ENCODE results near the gene CEMIP2. TPM values are rescaled to one million over a fixed set of nuclear protein-coding genes. Genes with fewer than 3 reads are reported as not detected.

The CEMIP2 gene
- total and polyA plus RNA-seq, 10 of the 15 experiments (the other 5 are each of a cell fraction or from before 2014, with no cell fraction given) = 0.50 to 19.2 (median 1.2) TPM

DNA sequence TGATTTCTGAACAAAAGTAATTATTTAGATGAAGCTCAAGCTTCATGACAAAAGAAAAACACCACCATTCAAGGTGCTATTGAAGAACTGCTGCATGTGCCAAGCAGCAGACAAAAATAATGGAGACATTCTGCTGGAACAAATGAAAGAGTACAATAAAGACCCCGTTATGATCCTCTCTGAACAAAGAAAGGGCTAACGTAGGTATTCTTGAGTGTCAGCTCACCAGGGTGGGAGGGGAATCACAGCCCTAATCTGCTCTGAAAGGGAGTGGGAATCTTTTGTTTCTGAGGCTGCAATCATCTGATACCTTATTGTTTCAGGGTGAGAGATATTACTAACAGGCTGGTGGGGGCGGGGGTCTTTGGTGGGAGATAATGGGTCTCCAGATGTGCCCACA lies 15.4 kb downstream of the CEMIP2 start (continued):
- TF ChIP-seq, protein P1, sequence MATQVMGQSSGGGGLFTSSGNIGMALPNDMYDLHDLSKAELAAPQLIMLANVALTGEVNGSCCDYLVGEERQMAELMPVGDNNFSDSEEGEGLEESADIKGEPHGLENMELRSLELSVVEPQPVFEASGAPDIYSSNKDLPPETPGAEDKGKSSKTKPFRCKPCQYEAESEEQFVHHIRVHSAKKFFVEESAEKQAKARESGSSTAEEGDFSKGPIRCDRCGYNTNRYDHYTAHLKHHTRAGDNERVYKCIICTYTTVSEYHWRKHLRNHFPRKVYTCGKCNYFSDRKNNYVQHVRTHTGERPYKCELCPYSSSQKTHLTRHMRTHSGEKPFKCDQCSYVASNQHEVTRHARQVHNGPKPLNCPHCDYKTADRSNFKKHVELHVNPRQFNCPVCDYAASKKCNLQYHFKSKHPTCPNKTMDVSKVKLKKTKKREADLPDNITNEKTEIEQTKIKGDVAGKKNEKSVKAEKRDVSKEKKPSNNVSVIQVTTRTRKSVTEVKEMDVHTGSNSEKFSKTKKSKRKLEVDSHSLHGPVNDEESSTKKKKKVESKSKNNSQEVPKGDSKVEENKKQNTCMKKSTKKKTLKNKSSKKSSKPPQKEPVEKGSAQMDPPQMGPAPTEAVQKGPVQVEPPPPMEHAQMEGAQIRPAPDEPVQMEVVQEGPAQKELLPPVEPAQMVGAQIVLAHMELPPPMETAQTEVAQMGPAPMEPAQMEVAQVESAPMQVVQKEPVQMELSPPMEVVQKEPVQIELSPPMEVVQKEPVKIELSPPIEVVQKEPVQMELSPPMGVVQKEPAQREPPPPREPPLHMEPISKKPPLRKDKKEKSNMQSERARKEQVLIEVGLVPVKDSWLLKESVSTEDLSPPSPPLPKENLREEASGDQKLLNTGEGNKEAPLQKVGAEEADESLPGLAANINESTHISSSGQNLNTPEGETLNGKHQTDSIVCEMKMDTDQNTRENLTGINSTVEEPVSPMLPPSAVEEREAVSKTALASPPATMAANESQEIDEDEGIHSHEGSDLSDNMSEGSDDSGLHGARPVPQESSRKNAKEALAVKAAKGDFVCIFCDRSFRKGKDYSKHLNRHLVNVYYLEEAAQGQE (IDR thresholded peaks at IDR 0.05; ENCODE audit: low read depth, low read length) = no peak
- TF ChIP-seq ASH2L (IDR thresholded peaks at IDR 0.05; ENCODE audit: borderline replicate concordance, low read depth) (no peak), ZNF24 (IDR thresholded peaks at IDR 0.05) (no peak), RELA (IDR thresholded peaks at IDR 0.05; ENCODE audit: borderline replicate concordance, partially characterized antibody) (no peak), BACH1 (IDR thresholded peaks at IDR 0.05; ENCODE audit: borderline replicate concordance) (no peak), MEF2A (IDR thresholded peaks at IDR 0.05; ENCODE audit: insufficient read depth, low read depth, low read length) (no peak)

DNA sequence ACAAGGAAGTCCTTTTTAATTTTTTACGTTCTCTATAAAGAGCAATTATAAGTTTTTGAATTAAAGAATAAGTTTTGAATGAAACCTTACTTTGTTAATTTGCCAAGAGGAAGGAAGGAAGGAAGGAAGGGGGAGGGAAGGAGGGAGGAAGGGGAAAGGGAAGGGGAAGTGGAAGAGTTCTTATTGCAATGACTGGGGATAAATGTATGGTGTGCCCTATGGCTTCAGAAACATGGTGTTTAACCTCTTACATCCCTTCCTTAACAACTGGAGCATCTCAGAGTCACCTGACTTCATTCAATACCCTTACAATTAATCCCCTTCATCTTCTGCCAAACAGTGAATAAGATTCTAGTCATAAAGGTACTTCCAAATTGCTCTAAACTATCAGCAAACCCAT lies 16.0 kb downstream of the CEMIP2 start:
- ChIA-PET POLR2A (no interaction called here), RAD21 (ENCODE audit: unreplicated experiment) (no interaction called here), SMC1A (ENCODE audit: uncharacterized antibody, unreplicated experiment) (no interaction called here), CTCF (interaction anchor here (0.9 to 1.9 kb wide), 3 partner anchors 9 to 147 kb away, joined by 3 to 6 read pairs (median 4); no protein-coding TSS in a partner anchor)
- ATAC-seq = no peak
- intact Hi-C loops (cut with micrococcal nuclease; ENCODE audit: unreplicated experiment) = no loop called here
- no peak overlapping the region for H3K9ac ChIP-seq (ENCODE audit: control insufficient read depth, insufficient read depth, low read length)
- no peaks in the 10 kb centered on the region for H3K27me3 ChIP-seq (replicated peaks in 1 of 2; ENCODE audit: control insufficient read depth in 2 of 2, insufficient read depth in 2 of 2, low read length in 1 of 2)
- WGBS (ENCODE audit: insufficient coverage, insufficient replicate concordance, low lambda C conversion rate, missing lambda C conversion rate) = 81% methylated on average over 1 of the region's 1 CpG
- H3K9me3 ChIP-seq (replicated peaks; ENCODE audit: control insufficient read depth, insufficient read depth, low read length) = no peaks in the 10 kb centered on the region
- no peak overlapping the region for H2AFZ ChIP-seq (ENCODE audit: control insufficient read depth, low read depth, low read length)
- H4K20me1 ChIP-seq (ENCODE audit: control insufficient read depth, insufficient read depth) = no peaks in the 10 kb centered on the region
- in situ Hi-C loops (cut with MboI) = loop anchor here (5.0 kb wide), 1 partner anchor 50 kb away; no protein-coding TSS in a partner anchor
- no peaks in the 10 kb centered on the region for H3K4me1 ChIP-seq (ENCODE audit: control insufficient read depth, insufficient read depth, low read length)
- no peak overlapping the region for H3K27ac ChIP-seq (ENCODE audit: control insufficient read depth, insufficient read depth)
- no peaks in the 10 kb centered on the region for H3K79me2 ChIP-seq (ENCODE audit: control insufficient read depth, insufficient read depth, low read length)
- no peak overlapping the region for H3K4me3 ChIP-seq
- no peak overlapping the region for H3K4me2 ChIP-seq (ENCODE audit: control insufficient read depth, insufficient read depth)
- FAIRE-seq = no peak
- no peaks in the 10 kb centered on the region for H3K36me3 ChIP-seq (ENCODE audit: control insufficient read depth in 2 of 2, insufficient read depth in 2 of 2, low read length in 1 of 2)
- no TSS peak for BruUV-seq (replicated peaks)
- no peak for DNase-seq (ENCODE audit: low read depth, low spot score)
- TF ChIP-seq CREB1 (IDR thresholded peaks at IDR 0.05; ENCODE audit: low read depth) (no peak), ZNF622 (IDR thresholded peaks at IDR 0.05) (no peak), SREBF1 (IDR thresholded peaks at IDR 0.05; ENCODE audit: low read length) (no peak), NFYA (IDR thresholded peaks at IDR 0.05; ENCODE audit: borderline replicate concordance, low read depth, low read length) (no peak), PML (IDR thresholded peaks at IDR 0.05; ENCODE audit: low read length) (no peak), CREM (IDR thresholded peaks at IDR 0.05; ENCODE audit: low read depth) (no peak), NR2F1 (conservative IDR thresholded peaks at IDR 0.05) (no peak), SMAD5 (IDR thresholded peaks at IDR 0.05; ENCODE audit: low read depth) (no peak)
- TF ChIP-seq, protein P2, sequence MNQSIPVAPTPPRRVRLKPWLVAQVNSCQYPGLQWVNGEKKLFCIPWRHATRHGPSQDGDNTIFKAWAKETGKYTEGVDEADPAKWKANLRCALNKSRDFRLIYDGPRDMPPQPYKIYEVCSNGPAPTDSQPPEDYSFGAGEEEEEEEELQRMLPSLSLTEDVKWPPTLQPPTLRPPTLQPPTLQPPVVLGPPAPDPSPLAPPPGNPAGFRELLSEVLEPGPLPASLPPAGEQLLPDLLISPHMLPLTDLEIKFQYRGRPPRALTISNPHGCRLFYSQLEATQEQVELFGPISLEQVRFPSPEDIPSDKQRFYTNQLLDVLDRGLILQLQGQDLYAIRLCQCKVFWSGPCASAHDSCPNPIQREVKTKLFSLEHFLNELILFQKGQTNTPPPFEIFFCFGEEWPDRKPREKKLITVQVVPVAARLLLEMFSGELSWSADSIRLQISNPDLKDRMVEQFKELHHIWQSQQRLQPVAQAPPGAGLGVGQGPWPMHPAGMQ (IDR thresholded peaks at IDR 0.05; ENCODE audit: borderline replicate concordance) = no peak
- TF ChIP-seq, protein P3, sequence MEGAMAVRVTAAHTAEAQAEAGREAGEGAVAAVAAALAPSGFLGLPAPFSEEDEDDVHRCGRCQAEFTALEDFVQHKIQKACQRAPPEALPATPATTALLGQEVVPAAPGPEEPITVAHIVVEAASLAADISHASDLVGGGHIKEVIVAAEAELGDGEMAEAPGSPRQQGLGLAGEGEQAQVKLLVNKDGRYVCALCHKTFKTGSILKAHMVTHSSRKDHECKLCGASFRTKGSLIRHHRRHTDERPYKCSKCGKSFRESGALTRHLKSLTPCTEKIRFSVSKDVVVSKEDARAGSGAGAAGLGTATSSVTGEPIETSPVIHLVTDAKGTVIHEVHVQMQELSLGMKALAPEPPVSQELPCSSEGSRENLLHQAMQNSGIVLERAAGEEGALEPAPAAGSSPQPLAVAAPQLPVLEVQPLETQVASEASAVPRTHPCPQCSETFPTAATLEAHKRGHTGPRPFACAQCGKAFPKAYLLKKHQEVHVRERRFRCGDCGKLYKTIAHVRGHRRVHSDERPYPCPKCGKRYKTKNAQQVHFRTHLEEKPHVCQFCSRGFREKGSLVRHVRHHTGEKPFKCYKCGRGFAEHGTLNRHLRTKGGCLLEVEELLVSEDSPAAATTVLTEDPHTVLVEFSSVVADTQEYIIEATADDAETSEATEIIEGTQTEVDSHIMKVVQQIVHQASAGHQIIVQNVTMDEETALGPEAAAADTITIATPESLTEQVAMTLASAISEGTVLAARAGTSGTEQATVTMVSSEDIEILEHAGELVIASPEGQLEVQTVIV (IDR thresholded peaks at IDR 0.05; ENCODE audit: borderline replicate concordance, partially characterized antibody) = no peak

Data from GM12878 (cell line).